Stimulated activated CD8-positive, alpha-beta memory T cell treated with anti-CD3 and anti-CD28 coated beads, Interleukin-12 subunit alpha, Interleukin-12 subunit beta, amount 100 ng/mL, for 1 hour (primary cell): Measurements from ENCODE around the gene ZNF770.
A peak's percentile ranks its signal among the peaks of the same experiment; 100 is the strongest.

ENCODE experiments used
- DNase-seq: peaks from one replicate; pipeline ENCODE4 v3.0.0-alpha.2; 2020; ENCODE audit warnings: low read depth

The ZNF770 gene, protein sequence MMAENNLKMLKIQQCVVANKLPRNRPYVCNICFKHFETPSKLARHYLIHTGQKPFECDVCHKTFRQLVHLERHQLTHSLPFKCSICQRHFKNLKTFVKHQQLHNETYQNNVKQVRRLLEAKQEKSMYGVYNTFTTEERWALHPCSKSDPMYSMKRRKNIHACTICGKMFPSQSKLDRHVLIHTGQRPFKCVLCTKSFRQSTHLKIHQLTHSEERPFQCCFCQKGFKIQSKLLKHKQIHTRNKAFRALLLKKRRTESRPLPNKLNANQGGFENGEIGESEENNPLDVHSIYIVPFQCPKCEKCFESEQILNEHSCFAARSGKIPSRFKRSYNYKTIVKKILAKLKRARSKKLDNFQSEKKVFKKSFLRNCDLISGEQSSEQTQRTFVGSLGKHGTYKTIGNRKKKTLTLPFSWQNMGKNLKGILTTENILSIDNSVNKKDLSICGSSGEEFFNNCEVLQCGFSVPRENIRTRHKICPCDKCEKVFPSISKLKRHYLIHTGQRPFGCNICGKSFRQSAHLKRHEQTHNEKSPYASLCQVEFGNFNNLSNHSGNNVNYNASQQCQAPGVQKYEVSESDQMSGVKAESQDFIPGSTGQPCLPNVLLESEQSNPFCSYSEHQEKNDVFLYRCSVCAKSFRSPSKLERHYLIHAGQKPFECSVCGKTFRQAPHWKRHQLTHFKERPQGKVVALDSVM

DNA sequence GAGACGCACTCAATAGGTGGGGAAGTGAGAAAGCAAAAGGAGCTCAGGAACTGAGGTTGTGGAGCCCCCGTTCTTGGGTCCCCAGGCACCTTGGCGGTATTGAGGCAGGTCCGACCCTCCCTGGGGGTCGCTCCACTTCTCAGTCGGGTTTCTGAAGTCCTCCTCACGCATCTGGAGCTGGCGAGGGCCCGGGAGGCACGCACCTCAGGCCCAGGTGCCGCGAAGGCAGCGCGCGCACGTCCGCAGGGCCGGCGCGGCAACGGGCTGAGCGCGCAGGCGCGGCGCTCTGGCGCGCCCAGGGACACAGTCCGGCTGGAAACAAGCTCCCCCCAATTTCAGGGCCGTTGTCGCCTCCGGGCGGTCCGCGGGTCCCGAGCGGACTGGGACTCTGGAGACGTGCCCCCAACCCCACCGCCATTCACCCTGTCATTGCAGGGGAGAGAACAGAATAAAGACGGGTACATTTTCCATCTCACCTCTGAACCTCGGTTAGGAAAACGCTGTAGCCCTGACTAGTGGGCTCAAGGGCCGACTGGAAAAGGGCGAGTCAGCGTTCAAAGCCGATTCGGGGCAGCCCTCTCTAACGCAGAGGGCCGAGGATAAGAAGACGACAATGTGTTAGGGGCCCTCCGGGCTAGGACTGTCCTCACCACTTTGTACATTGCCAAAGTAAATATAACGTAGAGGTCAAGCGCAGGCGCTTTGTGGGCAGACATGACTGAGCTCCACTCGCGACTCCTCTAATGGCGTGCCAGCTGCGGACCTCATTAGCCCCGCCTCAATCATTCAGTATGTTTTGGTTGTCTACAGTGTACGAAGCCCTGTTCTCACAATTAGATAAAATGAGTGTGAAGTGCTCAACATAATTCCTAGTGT, at the start of gene ZNF770:
Gene ZNF770, minus strand, starts transcription at position 261 of the 876 bp plus-strand sequence. CDS start 4,853 bp downstream, outside the sequence.
- peak; percentile 72 for DNase-seq

DNA sequence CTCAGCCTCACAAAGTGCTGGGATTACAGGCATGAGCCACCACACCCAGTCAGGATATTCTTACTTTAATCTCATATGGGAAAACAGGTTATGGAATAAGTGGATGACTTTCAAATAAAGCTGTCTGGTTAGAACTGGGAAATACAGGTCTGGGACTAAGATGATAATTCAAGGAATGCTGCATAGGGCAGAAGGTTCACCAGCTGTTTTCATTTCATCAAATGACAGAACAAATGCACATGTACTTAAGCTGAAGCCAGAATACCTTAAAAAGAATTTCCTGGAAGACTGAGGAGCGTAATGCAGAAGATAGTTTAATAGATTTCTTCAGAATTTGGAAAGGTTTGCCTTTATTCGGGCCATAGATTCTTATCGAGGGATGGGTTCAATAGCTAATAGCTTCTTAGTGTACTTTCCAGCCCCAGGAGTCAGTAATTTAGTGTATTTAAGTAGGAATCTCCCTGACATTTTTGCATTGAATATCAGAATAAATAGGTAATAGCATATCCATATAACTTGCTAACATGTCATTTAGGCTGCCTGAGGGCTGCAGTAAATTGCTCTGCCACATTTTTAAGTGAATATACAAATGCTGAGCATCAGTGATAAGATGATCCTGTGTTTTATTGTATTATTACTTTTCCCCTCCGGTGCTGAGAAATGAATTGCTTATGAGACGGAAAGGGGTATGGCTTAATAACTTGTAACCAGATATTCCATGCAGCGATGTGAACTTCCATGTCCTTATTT, 40.3 kb upstream of the ZNF770 start:
- no peak for DNase-seq

DNA sequence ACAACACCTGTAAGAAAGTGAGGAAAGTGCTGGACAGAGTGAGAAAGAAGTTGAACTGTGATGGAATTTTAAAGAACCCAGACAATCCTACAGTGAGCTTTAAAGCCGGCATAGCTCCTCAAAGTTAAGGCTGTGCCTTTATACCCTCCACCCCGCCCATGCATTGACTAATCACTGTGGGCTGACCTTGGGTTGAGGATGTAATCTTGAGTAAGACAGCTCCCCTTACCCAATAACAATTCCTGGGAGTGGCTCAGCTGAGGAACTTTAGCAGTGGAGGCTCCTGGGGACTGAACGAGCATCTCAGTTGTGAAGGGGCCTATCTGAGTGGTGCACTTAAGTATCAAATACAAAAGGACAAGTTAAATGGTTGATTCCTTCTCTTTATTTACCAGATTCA, 35.7 kb upstream of the ZNF770 start:
- no peak for DNase-seq

DNA sequence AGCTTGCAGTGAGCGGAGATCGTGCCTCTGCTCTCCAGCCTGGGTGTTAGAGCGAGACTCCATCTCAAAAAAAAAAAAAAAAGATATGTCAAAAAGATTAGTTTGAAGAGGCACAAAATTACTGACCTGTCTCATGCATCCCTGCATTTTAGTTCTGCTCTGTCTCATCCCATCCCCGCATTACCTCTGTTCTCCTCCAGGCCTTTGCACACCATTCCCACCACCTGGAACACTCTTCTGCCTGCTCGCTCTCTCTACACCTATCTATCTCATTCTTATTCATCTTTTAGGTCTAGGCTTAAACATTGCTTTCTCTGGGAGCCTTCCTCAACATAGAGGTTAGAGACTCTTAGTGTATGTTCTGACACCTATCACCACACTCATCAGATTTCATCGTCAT, 32.9 kb upstream of the ZNF770 start:
- DNase-seq = no peak

DNA sequence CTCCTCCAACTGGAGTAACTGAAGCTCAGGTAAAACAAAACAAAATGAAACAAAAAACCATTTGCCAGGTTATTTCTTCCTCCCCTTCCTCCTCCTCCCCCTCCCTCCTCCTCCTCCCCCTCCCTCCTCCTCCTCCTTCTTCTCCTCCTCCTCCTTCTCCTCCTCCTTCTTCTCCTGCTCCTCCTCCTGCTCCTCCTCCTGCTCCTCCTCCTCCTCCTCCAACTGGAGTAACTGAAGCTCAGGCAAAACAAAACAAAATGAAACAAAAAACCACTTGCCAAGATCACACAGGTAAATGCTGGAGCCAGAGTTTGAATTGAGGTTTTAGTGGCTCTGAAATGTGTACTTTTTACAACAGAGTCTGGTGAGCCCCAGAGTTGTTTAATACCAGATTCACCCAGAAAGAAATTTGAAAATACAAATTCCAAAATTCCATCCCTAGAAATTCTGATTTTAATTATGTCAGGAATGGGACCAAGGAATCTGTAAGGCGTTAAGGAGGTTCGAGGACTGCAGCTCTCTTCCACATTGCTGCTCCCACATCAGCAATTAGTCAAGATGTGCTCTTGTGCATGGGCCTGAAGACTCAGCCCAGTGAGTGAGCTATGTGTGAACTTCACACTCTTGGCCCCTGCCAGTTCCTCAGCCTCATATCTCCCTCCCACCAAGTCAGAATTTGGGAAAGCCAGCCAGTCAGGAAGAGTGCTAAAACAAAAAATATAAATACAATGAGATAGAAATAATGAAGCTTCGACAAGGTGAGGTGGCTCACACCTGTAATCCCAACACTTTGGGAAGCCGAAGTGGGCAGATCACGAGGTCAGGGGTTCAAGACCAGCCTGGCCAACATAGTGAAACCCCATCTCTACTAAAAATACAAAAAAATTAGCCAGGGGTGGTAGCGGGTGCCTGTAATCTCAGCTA, 31.6 kb upstream of the ZNF770 start:
- DNase-seq = no peak

DNA sequence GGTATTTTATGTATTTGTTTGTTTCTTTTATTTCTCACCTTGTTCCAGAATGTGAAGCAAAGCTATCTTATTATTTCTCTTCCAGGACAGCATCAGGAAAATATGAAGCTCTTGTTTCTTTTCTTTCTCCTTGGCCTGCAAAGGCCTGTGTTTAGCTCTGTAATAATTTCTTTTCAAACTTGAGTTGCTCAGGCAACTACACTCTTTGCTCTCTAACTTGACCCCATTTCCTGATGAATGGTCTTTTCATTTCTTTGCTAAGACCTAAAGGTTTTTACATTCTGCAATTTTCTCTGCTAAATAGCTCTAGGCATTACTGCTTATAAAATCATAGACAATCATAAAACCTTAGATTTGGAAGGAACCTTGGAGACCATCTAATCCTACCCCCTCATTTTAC, 26.2 kb upstream of the ZNF770 start:
- DNase-seq = no peak

DNA sequence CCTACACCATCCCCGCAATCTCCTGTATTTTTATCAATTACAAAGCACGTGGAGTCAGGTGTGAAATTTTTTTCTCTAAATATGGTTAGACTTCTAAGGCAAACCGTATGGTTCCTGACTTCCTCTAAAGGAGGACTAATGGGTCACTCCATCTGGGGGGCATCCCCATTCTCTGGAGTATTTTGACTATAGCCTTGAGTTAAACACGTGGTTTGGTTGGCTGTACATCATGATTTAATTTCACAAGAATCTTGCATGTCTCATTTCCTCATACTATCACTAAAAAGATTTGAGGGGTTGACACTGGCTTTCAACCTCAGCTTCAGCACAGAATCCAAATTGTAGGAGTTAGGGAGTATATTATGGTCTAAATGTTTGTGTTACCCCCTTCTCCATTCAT, 25.3 kb upstream of the ZNF770 start:
- DNase-seq = no peak

DNA sequence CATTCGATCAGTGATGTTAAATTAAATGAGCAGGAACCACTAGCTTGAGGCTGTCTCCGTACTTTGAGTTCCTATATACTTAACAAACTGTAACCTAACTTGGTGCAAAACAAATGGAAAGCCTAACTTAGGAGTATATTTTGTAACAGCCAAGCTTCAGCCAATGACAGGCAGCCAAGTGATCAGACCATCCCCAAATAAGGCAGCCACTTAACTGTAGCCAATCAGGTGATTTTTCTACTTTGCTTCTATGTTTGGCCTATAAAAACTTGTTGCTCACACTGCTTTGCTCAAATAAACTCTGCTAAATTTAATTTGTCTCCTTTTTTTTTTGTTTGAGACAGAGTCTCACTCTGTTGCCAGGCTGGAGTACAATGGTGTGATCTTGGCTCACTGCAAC, 19.3 kb upstream of the ZNF770 start:
- no peak for DNase-seq

DNA sequence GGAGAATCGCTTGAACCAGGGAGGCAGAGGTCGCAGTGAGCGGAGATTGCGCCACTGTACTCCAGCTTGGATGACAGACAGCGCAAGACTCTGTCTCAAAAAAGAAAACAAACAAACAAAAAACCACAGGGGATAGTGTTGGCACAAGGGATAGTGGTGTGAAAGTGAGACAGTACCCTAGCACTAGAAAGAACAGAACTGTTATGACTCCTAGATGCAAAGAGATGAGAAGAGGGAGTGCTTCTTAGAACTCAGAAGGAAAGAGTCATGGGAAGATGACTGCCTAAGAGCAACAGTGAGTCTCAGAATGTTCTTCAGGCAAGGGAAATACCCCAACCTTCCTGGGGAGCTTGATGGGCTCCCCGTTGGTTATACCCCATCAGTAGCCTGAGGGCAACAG, 17.8 kb upstream of the ZNF770 start:
- DNase-seq = no peak

DNA sequence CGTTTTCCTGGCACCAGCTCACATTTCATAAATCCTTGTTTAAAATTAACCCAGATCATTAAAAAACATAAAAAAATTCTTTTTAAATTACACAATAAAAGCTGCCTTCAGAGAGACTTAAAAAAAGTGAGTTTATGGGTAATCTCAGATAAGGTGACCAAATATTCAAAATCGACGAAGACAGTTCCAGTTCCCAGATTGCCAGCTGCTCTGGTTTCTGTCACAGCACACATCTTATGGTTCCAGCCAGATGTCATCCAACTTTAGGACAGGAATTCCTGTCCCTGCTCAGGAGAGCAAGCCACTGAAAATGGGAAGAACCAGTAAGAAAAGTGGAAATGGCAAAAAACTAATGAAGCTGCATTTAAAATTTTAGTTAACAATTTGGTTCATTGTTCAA, 15.8 kb upstream of the ZNF770 start:
- DNase-seq = no peak

DNA sequence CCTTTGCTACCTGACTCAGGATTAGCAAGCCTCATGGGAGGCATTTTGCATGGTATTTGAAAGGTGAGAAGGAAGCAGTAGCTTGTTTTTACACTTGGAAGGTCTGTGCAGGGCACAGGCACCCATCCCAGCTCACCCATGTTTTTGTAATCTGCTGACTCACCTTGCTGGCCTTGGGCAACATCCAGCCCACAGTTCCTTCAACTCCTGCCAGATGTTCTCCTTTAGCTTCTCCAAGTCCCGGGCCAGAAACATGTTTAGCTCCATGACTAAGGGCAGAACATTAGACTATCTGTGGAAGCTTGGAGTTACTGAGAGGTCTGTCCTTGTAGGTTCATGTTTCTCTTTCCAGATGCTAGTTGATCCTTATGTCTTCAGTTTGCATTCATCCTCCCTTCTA, 12.4 kb upstream of the ZNF770 start:
- no peak for DNase-seq

DNA sequence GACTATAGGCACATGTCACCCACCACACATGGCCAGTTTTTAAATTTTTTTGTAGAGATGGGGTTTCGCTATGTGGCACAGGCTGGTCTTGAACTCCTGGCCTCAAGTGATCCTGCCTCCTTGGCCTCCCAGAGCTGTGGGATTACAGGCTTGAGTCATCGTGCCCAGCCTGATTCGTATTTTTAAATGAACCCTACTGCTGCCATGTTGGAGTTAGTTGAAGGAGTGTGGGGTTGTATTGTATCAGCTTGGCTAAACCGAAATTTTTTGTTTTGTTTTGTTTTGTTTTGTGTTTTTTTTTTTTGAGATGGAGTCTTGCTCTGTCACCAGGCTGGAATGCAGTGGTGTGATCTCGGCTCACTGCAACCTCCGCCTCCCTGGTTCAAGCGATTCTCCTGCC, 11.8 kb upstream of the ZNF770 start:
- DNase-seq = no peak

DNA sequence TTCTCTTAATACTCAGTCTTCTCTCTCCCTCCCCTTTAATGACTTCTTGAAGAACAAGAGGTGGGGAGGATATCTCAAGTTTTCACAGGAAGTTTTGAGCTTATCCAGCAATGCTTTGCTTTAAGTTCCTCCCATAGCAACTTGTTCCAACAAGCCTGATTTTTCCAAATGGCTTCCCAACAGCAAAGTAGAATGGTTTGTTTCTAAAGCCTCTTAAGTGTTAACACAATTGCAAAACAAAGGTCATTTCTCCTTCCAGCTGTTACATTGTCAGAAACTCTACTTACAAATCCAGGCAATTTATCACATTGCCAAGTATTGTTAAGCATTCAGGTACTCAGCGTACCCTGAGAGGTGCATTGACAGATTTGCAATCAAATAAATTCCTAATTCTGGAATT, 6.8 kb upstream of the ZNF770 start:
- DNase-seq = no peak

DNA sequence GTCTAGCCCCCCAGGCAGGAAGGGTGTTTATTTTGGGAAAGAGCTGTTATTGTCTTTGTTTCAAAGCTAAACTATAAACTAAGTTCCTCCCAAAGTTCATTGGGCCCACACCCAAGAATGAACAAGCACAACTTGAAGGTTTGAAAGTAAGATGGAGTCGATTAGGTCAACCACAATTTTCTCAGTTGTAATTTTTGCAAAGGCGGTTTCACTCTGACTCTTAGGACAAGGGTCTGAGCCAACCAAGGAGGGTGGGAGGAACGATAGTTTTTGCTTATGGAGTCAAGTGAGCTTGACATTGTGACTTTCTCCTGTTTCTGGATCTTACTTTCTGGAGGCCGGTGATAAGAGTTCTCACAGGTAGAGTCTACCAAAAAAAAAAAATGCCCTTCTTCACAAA, 5.8 kb upstream of the ZNF770 start:
- no peak for DNase-seq

DNA sequence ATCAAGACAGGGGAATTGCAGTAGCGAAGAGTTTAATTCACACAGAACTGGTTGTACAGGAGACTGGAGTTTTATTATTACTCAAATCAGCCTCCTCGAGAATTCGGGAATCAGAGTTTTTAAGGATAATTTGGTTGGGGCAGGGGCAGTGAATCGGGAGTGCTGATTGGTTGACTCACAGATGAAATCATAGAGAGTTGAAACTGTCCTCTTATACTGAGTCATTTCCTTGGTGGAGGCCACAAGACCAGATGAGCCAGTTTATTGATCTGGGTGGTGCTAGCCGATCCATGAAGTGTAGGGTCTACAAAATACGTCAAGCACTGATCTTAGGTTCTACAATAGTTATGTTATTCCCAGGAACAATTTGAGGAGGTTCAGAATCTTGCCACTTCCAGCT, 5.3 kb upstream of the ZNF770 start:
- no peak for DNase-seq

DNA sequence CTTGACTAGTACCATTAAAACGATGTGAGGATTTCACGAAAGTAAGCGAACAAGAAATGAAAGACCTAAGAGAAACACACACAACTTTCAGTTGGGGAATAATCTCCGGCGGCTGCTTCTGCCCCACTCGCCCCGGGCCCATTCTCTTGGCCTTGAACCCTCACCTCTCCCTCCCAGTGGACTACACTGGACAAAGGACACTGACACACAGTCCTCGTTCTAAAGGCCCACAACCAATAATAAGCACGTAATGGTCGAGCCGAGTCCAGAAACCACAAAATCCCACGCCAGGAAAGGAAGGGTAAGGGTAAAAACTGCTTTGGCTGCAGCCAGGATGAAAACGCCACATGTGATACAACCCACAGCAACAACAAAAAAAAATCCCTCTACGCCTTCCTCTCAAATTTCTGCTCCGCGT, 469 bp downstream of the ZNF770 start:
- no peak for DNase-seq

DNA sequence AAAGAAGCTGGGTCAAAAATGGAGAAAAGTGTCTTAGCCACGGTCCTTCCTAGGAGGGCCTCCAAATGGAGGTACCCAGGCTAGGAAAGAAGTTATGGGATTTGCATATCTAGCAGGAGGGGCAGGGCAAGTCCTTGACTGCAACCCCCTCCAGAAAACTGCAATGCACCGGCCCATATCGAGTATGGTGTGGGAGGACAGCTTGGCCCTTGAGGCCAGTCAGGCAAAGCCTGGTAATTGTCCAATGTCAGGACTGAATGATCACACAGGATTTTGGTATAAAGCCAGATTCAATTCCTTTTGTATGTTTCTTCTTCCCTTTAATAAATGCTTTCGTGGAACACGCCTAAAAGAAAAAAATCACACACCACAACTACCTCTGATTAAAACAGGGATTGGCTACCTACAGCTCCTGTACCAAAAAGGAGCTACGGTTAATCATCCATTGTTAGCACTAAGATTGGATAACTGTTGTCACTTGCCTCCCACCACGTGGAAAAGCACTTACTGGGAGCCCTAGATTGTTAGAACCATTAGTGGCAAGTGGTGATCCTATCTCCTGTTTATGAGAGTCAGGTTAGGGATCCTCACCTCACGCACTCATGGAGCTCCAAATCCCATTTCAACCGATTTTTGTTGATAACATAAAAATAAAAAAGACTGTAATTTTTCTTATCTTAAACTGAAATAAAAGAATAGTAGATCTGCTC, 1.2 kb downstream of the ZNF770 start:
- DNase-seq = no peak

DNA sequence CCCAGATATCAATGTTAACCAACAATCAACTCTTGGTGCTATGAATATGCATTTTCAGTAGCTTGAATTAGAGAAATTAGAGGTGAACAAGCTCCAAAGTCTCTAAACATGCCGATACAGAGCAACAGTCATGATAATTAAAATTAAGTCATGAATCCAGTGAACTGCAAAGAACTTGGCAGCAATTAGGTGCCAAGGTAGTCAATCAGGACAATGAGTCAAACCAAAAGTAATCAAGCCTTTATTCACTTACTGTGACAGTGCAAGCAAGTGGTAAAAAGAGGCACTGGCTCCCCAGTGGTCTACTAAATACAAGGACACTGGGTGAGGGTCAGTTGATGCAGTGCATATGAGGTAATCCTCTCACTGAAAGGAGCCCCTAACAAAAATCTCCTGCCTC, 1.8 kb downstream of the ZNF770 start:
- no peak for DNase-seq

DNA sequence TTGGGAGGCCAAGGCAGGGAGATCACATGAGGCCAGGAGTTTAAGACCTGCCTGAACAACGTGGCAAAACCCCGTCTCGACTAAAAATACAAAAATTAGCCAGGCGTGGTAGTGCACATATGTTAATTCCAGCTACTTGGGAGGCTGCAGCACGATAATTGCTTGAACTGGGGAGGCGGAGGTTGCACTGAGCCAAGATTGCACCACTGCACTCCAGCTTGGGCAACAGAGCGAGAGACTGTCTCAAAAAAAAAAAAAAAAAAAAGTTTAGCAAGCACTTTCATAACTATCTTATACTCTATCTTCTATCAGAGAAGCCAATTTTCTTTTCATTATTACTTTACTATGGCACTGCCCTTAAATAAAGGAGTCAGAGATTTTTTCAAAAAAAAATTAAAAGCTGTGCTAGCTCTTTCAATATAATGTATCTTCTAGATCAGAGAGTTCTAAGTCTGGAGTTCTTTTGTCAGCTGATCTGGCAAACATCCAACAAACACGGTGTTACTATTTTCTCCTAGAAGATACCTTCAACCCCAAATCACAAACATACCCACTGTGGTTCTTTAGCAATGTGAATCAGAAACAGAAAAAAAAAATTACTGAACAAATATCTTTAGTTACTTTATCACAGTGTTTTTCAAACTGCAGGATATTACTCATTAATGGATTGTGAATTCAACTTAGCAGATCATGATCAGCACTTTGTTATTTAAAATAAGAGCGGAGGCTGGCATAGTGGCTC, 3.0 kb downstream of the ZNF770 start:
- no peak for DNase-seq

DNA sequence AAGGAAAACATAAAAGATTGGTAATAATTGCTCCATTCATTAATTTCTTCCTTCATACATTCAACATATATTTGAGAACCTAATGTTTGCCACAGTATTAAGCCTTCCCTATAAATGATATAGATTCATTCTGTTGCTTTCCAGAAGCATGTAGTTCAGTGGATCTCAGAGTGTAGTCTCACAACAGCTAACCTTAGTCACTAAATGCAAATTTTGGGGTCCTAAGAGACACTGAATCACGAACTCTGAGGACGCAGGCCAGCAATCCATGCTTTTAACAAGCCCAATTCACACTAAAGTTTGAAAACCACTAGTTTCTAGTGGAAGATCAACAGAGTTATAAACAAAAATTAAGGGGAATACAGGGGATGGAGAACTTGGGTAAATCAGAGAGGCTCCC, 11.3 kb downstream of the ZNF770 start:
- DNase-seq = no peak
